ENCODE data around the gene DBT. TPM values are rescaled to one million over a fixed set of nuclear protein-coding genes. Genes with fewer than 3 reads are reported as not detected.

DBT gene
- total RNA-seq, 1 donor from 2014 or later, result 13.7 TPM

DNA sequence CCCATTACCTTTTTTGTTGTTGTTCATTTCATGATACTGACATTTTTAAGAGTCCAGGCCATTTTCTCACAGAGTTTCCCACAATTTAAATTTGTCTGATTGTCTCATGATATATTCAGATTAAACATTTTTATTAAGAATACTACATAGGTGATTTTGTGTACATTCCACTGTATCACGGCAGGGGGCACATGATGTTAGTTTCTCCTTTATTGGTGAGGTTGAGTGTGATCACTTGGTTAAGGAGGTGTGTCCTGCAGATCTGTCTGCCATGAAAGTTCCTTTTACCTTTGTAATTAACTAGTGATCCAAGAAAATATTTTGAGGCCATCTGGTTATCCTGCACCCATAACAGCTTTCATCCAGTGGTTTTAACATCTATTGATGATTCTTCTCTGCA lies 28.2 kb upstream of the DBT start:
- no peaks in the 10 kb centered on the region for H3K4me1 Mint-ChIP-seq
- H3K4me3 ChIP-seq, result no peak overlapping the region
- H3K4me1 ChIP-seq, result no peaks in the 10 kb centered on the region
- H3K27ac Mint-ChIP-seq, result no peak overlapping the region
- H3K36me3 ChIP-seq, result peaks cover 54% of the 10 kb centered on the region
- no peak overlapping the region for H3K4me3 Mint-ChIP-seq
- H3K27me3 ChIP-seq, result no peaks in the 10 kb centered on the region
- TF ChIP-seq EZH2 (IDR thresholded peaks at IDR 0.05), result no peak
- TF ChIP-seq EZH2phosphoT487 (IDR thresholded peaks at IDR 0.05), result no peak
- TF ChIP-seq CTCF (IDR thresholded peaks at IDR 0.05), result no peak
- no peak overlapping the region for H3K4me2 ChIP-seq
- DNase-seq (ENCODE audit: low spot score), result no peak
- H3K27ac ChIP-seq, result no peak overlapping the region
- no peaks in the 10 kb centered on the region for H3K79me2 ChIP-seq (ENCODE audit: low read depth)
- no peaks in the 10 kb centered on the region for H3F3A ChIP-seq (ENCODE audit: low read depth)
- H3K27me3 Mint-ChIP-seq (ENCODE audit: insufficient read depth, low read depth), result no peaks in the 10 kb centered on the region
- H3K9me3 ChIP-seq (ENCODE audit: low read depth), result no peaks in the 10 kb centered on the region
- peaks cover 33% of the 10 kb centered on the region for H3K36me3 Mint-ChIP-seq
- no peaks in the 10 kb centered on the region for H4K20me1 ChIP-seq (ENCODE audit: low read depth)
- no peak overlapping the region for H3K9ac ChIP-seq
- no peaks in the 10 kb centered on the region for H3K9me3 Mint-ChIP-seq
- H2AFZ ChIP-seq (replicated peaks), result no peak overlapping the region

- H4K20me1 ChIP-seq (ENCODE audit: low read depth), result no peaks in the 10 kb centered on the region
- H3F3A ChIP-seq (ENCODE audit: low read depth), result peaks cover 3% of the 10 kb centered on the region
- H3K9me3 ChIP-seq (ENCODE audit: low read depth), result peaks cover 4% of the 10 kb centered on the region
- peaks cover 4% of the 10 kb centered on the region for H3K4me1 Mint-ChIP-seq
- no peaks in the 10 kb centered on the region for H3K27me3 Mint-ChIP-seq (ENCODE audit: insufficient read depth, low read depth)
- H3K27ac ChIP-seq, result no peak overlapping the region
- no peak overlapping the region for H3K4me2 ChIP-seq
- H3K27me3 ChIP-seq, result no peaks in the 10 kb centered on the region
- peak overlapping the region; percentile 49 for H3K4me3 Mint-ChIP-seq
- H3K9ac ChIP-seq, result no peak overlapping the region
- peaks cover 10% of the 10 kb centered on the region for H3K4me1 ChIP-seq
- TF ChIP-seq EZH2 (IDR thresholded peaks at IDR 0.05) (no peak), EZH2phosphoT487 (IDR thresholded peaks at IDR 0.05) (no peak), CTCF (IDR thresholded peaks at IDR 0.05) (no peak)
- H3K36me3 Mint-ChIP-seq, result peaks cover 35% of the 10 kb centered on the region
- DNase-seq (ENCODE audit: low spot score), result no peak
- H3K9me3 Mint-ChIP-seq, result peaks cover 13% of the 10 kb centered on the region
- H3K79me2 ChIP-seq (ENCODE audit: low read depth), result peaks cover 40% of the 10 kb centered on the region
- no peak overlapping the region for H2AFZ ChIP-seq (replicated peaks)
- H3K27ac Mint-ChIP-seq, result no peak overlapping the region
- H3K36me3 ChIP-seq, result peaks cover 22% of the 10 kb centered on the region
- no peak overlapping the region for H3K4me3 ChIP-seq
Observed at GRCh38 chr1:100268202-100268601, 18.6 kb upstream of the DBT start.

DNA sequence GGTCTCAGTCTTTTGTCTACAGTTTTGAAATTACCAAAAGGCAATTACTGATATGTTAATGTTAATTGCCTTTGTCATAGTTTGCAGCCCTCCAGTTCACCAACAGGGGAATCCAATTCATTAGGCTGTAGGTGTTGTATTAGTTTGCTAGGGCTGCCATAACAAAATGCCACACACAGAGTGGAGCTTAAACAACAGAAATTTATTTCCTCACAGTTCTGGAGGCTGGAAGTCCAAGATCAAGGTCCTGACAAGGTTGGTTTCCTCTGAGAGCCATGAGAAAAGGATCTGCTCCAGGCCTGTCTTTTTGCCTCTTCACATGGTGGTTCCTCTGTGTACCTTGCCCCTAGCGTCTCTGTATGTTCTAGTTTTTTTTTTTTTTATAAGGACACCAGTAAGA lies 17.6 kb upstream of the DBT start:
- Mint-ChIP-seq H3K27me3 (ENCODE audit: insufficient read depth, low read depth) (no peaks in the 10 kb centered on the region), H3K36me3 (peaks cover 39% of the 10 kb centered on the region), H3K4me1 (peaks cover 4% of the 10 kb centered on the region), H3K27ac (no peak overlapping the region), H3K9me3 (peaks cover 14% of the 10 kb centered on the region), H3K4me3 (peak overlapping the region; percentile 100)
- Histone ChIP-seq H3K4me3 (peak overlapping the region; percentile 82), H3K27me3 (no peaks in the 10 kb centered on the region), H3K27ac (no peak overlapping the region), H3K4me1 (peaks cover 10% of the 10 kb centered on the region), H2AFZ (replicated peaks) (no peak overlapping the region), H3K79me2 (ENCODE audit: low read depth) (peaks cover 40% of the 10 kb centered on the region), H3K9ac (no peak overlapping the region), H3F3A (ENCODE audit: low read depth) (peaks cover 4% of the 10 kb centered on the region), H3K4me2 (peak overlapping the region; percentile 86), H3K36me3 (peaks cover 13% of the 10 kb centered on the region), H4K20me1 (ENCODE audit: low read depth) (no peaks in the 10 kb centered on the region), H3K9me3 (ENCODE audit: low read depth) (peaks cover 4% of the 10 kb centered on the region)
- no peak for TF ChIP-seq CTCF (IDR thresholded peaks at IDR 0.05)
- no peak for TF ChIP-seq EZH2 (IDR thresholded peaks at IDR 0.05)
- no peak for TF ChIP-seq EZH2phosphoT487 (IDR thresholded peaks at IDR 0.05)
- DNase-seq (ENCODE audit: low spot score), result no peak
